ENCODE results near the gene DGKG.

DNA sequence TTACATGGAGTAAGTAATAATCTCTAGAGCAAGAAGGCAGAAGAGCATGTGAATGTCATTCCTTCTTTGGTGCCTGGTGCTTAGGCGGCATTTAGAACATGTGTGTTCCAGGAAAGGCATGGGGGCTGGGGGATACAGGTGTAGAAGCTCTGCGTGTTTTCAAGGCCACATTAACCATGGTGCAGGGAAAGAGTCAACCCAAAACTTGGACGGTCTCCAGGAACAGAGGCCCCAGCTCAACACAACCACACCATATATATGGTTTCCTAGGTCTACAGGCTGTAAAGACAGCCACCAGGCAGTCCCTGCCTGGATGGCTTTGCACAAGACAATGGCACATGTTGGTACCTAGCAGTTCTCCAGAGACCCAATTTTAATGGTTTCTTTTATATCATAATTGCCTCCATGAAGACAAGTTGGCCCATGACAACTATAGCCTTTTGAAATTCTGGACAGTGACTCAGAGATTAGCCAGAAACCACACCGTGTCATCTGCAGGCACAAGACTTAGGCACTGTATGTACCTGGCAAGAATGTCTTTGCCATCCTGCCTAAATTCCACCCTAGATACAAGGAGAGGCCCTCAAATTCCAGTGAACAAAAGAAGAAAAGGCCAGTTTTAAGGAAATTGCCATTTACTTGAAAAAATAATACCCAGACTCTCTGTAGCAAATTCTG is 25.0 kb upstream of the DGKG start:
- TF ChIP-seq, protein P1, sequence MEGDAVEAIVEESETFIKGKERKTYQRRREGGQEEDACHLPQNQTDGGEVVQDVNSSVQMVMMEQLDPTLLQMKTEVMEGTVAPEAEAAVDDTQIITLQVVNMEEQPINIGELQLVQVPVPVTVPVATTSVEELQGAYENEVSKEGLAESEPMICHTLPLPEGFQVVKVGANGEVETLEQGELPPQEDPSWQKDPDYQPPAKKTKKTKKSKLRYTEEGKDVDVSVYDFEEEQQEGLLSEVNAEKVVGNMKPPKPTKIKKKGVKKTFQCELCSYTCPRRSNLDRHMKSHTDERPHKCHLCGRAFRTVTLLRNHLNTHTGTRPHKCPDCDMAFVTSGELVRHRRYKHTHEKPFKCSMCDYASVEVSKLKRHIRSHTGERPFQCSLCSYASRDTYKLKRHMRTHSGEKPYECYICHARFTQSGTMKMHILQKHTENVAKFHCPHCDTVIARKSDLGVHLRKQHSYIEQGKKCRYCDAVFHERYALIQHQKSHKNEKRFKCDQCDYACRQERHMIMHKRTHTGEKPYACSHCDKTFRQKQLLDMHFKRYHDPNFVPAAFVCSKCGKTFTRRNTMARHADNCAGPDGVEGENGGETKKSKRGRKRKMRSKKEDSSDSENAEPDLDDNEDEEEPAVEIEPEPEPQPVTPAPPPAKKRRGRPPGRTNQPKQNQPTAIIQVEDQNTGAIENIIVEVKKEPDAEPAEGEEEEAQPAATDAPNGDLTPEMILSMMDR (IDR thresholded peaks at IDR 0.05), result no peak
- no peak for TF ChIP-seq POLR2A (IDR thresholded peaks at IDR 0.05)

Measured in lower leg skin (tissue), 3 donors.